Endothelial cell (in vitro differentiated cells): Measurements from ENCODE around the gene NXPH1. TPM values are rescaled to one million over a fixed set of nuclear protein-coding genes. Genes with fewer than 3 reads are reported as not detected.

ENCODE experiments used
- DNase-seq: peaks from one replicate; pipeline ENCODE4 v3.0.0; 2021; ENCODE audit warnings: low spot score
- H3K27ac Mint-ChIP-seq: one replicate; pipeline ENCODE4 v1.8.0; 2021; ENCODE audit warnings: mixed read lengths, inconsistent platforms; ENCODE audit not compliant: unreplicated experiment
- H3K27me3 Mint-ChIP-seq: one replicate; pipeline ENCODE4 v1.8.0; 2021; ENCODE audit warnings: mild to moderate bottlenecking, moderate library complexity, mixed read lengths, inconsistent platforms; ENCODE audit not compliant: unreplicated experiment
- H3K36me3 Mint-ChIP-seq: one replicate; pipeline ENCODE4 v1.8.0; 2021; ENCODE audit warnings: mild to moderate bottlenecking, low read depth, mixed read lengths, inconsistent platforms; ENCODE audit not compliant: unreplicated experiment
- H3K4me1 Mint-ChIP-seq: one replicate; pipeline ENCODE4 v1.8.0; 2021; ENCODE audit warnings: mild to moderate bottlenecking, mixed read lengths, inconsistent platforms; ENCODE audit not compliant: unreplicated experiment
- H3K4me3 Mint-ChIP-seq: one replicate; pipeline ENCODE4 v1.8.0; 2021; ENCODE audit warnings: mild to moderate bottlenecking, mixed read lengths, inconsistent platforms; ENCODE audit not compliant: unreplicated experiment
- H3K9me3 Mint-ChIP-seq: one replicate; pipeline ENCODE4 v1.8.0; 2021; ENCODE audit warnings: mixed read lengths, inconsistent platforms; ENCODE audit not compliant: unreplicated experiment
- total RNA-seq: library from RNA; stranded (reverse); fragmentation: NEBNext Ultra II Directional; extraction: Animal tissue kit (Norgen Biotek cat#: 25700); gene quantifications from one replicate; pipeline ENCODE4 v1.2.1, GENCODE V29; 2021; ENCODE audit not compliant: unreplicated experiment
- TF ChIP-seq, protein P1 (sequence below): fragments of 200-600 bp; sonication (generic); IDR thresholded peaks from one replicate; pipeline ENCODE4 v1.5.0; 2021; ENCODE audit warnings: antibody characterized with exemption; ENCODE audit not compliant: unreplicated experiment

Gene NXPH1
- total RNA-seq, 1 donor from 2014 or later = not detected

DNA sequence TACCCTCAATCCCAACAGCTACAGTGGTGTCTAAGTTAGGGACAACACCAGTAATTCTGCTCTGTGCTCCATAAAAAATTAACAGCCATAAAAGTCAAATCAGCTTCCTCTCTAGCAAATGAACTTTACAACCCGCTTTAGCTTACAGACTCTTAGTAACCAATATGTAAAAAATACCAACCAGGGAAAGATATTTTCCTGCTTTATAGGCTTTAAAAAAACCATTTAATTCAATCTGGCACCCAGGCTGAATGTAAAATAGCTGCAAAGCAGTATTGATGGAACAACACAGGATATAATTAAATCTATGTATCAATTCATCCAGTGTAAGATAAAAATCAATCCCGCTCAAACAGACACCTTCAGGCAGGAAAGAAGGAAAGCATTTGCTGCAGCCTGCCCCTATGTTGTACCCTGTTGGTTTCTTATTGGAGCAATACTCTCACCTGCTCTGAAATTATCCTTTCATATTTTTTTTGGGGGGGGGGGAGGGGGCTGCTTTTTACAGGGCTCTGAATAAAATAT, 98.6 kb downstream of the NXPH1 start:
- H3K27me3 Mint-ChIP-seq = no peaks in the 10 kb centered on the region
- DNase-seq = no peak
- H3K9me3 Mint-ChIP-seq = no peaks in the 10 kb centered on the region
- H3K4me1 Mint-ChIP-seq = no peaks in the 10 kb centered on the region
- H3K27ac Mint-ChIP-seq = no peak overlapping the region
- TF ChIP-seq, protein P1, sequence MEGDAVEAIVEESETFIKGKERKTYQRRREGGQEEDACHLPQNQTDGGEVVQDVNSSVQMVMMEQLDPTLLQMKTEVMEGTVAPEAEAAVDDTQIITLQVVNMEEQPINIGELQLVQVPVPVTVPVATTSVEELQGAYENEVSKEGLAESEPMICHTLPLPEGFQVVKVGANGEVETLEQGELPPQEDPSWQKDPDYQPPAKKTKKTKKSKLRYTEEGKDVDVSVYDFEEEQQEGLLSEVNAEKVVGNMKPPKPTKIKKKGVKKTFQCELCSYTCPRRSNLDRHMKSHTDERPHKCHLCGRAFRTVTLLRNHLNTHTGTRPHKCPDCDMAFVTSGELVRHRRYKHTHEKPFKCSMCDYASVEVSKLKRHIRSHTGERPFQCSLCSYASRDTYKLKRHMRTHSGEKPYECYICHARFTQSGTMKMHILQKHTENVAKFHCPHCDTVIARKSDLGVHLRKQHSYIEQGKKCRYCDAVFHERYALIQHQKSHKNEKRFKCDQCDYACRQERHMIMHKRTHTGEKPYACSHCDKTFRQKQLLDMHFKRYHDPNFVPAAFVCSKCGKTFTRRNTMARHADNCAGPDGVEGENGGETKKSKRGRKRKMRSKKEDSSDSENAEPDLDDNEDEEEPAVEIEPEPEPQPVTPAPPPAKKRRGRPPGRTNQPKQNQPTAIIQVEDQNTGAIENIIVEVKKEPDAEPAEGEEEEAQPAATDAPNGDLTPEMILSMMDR = no peak
- no peaks in the 10 kb centered on the region for H3K36me3 Mint-ChIP-seq
- H3K4me3 Mint-ChIP-seq = no peak overlapping the region

DNA sequence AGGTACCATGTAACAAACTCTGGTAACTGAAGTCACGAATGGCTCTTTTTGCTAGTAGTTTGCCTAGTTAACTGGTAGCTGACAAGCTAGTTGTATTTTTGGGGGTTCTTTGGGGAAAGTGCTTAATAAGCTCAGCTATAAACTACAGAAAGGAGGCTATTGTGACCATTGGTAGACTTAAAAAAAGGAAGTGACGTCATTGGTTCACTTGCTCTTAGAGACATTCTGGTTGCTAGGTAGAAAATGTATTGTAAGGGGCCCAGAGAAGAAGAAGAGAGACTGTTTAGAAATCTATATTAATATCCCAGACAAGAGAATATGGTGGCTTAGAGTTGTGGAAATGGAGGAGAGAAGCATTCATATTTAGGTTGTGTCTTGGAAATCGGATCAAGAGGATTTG, 103.0 kb downstream of the NXPH1 start:
- H3K9me3 Mint-ChIP-seq = no peaks in the 10 kb centered on the region
- no peaks in the 10 kb centered on the region for H3K4me1 Mint-ChIP-seq
- H3K27me3 Mint-ChIP-seq = no peaks in the 10 kb centered on the region
- DNase-seq = no peak
- no peaks in the 10 kb centered on the region for H3K36me3 Mint-ChIP-seq
- no peak overlapping the region for H3K4me3 Mint-ChIP-seq
- TF ChIP-seq, protein P1 = no peak
- no peak overlapping the region for H3K27ac Mint-ChIP-seq

DNA sequence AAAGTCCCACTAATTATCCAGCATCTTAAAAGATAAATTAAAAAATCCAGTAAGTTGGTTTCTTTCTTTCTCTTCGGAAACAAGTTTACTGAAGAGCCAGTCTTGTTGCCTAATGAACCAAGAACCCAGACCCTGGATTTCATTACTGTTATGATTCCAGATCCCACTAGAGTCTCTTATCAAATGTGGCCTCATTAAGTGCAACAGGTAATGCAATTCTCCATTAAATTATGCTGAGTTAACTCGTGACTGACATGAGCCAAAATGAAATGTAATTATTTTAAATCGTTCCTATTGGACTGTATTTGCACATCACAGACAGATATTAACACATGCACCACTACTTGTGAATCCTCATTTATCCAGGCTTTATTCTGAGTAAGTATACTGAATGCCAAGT, 115.6 kb downstream of the NXPH1 start:
- H3K4me3 Mint-ChIP-seq = no peak overlapping the region
- no peak overlapping the region for H3K27ac Mint-ChIP-seq
- H3K9me3 Mint-ChIP-seq = no peaks in the 10 kb centered on the region
- H3K4me1 Mint-ChIP-seq = no peaks in the 10 kb centered on the region
- H3K36me3 Mint-ChIP-seq = no peaks in the 10 kb centered on the region
- DNase-seq = no peak
- TF ChIP-seq, protein P1 = no peak
- H3K27me3 Mint-ChIP-seq = no peaks in the 10 kb centered on the region

DNA sequence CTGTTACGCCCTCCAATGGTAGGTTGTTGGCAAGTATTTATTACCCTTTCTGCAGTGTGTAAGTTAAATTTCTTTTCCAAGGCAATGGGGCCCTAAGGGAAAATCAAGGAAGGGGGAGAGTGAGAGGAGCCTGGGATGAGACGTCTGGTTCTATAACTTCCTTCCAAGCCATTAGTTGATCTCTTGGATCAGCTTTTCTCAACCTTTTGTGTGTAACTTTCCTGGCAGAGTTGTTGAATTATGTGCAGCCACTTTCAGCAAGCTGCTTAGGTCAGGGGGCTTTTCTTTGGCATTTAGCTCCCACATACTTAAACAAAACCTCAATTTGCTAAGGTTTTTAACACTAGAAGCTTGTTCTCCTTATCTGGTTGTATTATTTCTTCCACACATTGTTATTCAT, 127.1 kb downstream of the NXPH1 start:
- H3K4me1 Mint-ChIP-seq = no peaks in the 10 kb centered on the region
- no peaks in the 10 kb centered on the region for H3K36me3 Mint-ChIP-seq
- H3K27me3 Mint-ChIP-seq = no peaks in the 10 kb centered on the region
- TF ChIP-seq, protein P1 = no peak
- H3K9me3 Mint-ChIP-seq = no peaks in the 10 kb centered on the region
- DNase-seq = no peak
- no peak overlapping the region for H3K4me3 Mint-ChIP-seq
- no peak overlapping the region for H3K27ac Mint-ChIP-seq

DNA sequence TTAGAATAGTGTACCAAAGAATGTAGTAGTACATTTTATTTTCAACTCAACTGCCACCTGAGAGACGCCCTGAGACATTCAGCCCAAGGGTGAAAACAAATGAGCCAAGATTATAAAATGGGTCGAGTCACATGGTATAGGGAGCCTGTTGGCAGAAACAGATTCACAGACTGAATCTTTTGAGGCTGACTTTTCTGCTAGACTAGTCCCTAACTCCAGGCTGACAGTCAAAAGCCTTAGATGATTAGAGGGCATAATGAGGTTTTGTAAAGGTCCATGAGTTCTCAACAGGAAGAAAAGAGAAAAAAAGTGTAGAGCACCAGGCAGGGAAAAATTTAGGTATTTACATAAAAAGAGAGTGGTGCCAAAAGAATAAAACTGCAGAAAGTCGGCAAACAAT, 128.0 kb downstream of the NXPH1 start:
- Mint-ChIP-seq H3K27me3 (no peaks in the 10 kb centered on the region), H3K4me1 (no peaks in the 10 kb centered on the region), H3K4me3 (no peak overlapping the region), H3K36me3 (no peaks in the 10 kb centered on the region), H3K27ac (no peak overlapping the region), H3K9me3 (no peaks in the 10 kb centered on the region)
- DNase-seq = no peak
- TF ChIP-seq, protein P1 = no peak
